ENCODE results near the gene ADAMTS16.

Gene ADAMTS16

DNA sequence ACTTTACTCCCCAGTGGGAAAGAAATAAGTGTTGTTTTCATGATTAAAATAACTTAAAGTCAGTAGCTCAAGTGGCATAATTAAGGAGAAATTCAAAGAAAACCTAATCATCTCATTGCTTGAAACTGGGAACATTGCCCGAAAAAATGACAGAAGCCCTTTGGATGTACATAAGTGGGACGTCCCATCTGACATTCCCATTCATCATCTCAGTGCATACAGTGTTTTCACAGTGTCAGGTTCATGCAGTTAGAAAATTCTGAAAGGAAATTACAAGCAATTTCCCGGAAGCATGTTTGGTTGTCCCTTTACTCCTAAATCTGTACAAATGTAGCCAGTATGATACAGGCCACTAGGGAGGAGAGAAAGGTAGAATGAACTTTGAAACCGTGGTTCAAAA lies 95.6 kb downstream of the ADAMTS16 start:
- DNase-seq: no peak

DNA sequence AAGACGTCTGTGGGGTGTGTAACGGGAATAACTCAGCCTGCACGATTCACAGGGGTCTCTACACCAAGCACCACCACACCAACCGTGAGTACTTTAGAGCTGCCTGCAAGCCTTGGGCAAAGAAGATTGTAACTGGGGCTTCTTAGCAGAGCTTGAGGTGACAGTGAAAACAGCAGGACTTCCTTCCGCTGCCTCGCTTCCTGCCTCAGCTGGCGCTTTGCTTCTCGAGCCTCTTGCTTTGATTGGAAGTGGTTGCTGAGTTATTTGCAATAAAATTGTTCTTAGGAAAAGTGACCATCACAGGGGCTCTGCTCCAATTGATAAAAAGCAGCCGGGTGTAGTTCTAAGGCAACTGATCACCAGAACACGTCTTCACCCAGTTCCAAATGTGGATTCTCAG lies 99.1 kb downstream of the ADAMTS16 start:
- no peak for DNase-seq

DNA sequence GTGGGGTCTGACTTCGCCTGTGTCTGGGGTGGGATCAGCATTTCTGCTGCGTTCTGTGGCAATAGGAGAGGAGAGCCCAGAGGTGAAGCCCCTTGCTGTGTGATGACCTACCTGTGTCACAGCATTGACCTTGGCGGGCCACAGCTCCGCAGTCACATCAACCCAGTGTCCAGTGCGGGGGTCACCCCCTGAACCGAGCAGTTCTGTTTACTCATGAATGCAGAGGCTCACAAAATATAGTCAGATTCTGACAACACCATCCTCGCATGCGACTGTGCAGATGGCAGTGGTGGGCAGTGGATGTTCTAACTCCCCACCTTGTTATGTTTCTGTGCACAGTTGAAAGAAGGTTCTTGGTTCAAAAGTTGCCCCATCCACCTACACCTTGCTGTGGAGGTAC lies 100.1 kb downstream of the ADAMTS16 start:
- no peak for DNase-seq

DNA sequence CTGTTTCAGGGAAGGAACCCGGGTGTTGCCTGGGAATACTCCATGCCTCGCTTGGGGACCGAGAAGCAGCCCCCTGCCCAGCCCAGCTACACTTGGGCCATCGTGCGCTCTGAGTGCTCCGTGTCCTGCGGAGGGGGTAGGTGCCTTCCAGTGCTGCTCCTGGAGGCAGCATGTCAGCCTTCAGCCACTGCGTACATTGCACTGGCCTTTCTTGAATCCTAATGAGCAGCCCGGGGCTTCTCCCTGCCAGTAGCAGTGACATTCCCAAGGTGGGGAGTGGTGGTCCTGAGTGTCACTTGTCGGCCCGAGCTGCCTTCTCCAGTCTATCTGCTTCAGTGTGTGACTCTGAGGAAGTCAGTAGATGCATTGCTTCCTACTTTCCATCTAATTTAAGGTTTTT lies 101.9 kb downstream of the ADAMTS16 start:
- DNase-seq: no peak

DNA sequence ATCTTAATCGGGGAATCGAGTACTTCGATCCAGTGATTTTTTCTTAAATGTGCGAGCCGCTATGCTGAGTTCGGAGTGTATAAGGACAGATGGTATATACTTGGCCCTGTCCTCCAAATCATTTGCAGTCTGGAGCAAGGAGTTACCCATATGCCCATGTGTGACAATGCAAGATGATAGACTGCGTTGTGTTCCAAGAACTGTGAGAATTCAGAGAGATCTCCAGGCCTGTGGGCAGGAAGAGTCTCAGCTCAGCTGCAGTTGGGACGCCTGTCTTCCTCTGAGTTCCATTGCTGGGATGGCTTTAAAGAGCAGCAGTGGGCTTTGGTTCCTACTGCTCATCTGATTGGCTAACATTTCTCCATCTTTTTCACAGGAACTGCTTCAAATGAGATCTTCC lies 106.6 kb downstream of the ADAMTS16 start:
- no peak for DNase-seq

DNA sequence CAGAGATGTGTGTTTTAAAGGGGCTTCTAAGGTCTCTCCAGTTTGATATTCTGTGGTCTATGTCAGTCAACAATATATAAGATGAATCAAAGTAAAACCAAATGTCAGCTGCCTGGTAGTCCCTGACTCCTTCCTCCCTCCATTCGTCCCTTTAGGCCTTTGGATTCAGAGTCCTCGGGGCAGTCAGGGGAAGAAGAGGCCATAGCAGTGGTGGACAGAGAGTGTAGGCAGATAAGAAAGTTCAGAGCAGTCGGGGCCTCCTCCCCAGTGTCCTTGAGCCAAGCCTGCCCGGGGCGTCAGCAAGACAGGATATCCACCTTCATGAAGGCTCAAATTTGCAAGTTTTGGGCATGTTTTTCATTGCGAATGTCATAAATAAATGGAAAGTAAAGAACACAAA lies 110.6 kb downstream of the ADAMTS16 start:
- DNase-seq: no peak

DNA sequence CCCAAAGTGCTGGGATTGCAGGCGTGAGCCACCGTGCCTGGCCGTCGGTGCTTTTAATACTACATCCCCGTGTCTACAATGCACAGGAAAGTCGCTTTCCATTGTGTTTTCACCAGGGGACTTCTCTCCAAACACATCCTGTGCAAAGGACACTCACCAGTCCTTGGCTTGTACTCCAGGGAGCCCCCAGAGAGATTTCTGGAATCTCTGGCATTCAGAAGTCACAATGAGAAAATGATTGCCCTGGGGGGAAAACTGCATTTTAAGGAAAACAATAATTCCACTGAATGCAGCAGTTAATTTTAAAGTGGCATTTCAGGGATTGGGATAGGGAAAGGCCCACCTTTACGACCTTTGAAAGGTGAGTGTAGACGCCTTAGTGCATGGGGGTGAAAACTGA lies 112.0 kb downstream of the ADAMTS16 start:
- DNase-seq: no peak

DNA sequence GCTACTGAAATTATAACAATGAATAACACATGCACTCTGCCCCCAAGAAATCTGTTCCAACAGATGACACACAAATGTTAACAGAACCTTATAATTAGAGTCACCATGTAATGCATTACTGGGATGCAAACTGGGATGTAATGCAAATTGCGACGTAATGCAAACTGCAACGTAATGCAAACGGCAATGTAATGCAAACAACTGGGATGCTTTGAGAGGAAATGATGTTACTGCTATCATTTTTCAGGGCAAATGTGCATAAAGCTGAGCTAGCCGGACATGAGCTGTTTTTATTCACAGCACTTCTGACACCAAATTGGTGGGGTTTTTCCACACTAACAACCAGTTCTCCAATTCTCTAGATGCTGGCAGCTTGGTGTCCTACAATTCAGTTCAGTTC lies 117.2 kb downstream of the ADAMTS16 start:
- no peak for DNase-seq

DNA sequence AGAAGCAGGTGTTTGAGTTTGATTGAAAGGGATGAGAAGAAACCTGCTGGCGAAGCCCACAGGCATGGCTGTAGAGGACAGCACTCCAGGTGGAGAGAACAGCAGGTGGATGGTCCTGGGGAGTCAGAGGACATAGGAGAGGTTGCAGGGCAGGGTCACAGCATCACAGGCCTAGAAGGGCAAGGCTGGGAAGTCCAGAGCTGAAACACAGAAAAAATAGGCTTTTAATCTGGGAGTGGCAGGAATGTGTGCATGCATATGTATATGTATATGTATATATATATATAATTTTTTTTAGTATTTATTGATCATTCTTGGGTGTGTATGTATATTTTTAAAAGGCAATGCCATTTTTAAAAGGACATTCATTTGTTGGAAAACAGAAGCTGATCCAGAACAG lies 118.4 kb downstream of the ADAMTS16 start:
- no peak for DNase-seq

DNA sequence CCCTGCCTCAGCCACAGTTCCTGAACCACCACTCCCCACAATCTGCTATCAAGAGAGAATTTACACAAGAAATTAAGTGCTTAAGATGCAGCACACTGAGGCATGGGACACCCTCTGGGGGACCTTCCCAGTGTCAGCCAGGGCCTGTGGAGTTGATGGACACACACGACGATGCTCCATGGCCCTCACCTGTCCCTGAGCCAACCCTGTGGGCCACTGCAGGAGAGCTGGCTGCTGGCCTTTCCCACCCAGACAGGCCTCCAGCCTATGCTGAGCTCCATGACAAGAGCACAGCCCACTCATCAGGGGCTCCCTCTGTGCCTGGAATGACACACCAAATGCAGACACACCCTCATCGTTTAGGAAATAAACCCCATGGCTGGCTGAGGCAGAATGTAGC lies 124.6 kb downstream of the ADAMTS16 start:
- no peak for DNase-seq

DNA sequence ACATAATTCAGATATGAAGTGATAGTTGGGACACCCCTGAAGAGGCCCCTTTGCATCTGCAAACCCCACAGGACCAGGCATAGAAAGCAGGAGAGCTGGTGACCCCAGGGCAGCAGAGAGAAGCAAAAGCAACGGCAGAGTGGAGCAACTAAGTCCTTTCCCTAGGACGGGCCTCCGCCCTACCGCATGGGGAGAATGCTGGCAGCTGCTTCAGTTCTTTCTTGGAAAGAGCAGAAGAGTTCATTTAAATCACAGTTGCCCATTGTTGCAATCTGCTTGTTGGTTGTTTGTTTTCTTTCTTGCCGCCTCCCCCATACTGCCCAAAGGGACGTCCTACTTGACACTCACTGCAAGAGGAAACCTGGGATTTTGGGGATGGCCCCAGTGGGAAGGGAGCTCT lies 126.2 kb downstream of the ADAMTS16 start:
- no peak for DNase-seq

DNA sequence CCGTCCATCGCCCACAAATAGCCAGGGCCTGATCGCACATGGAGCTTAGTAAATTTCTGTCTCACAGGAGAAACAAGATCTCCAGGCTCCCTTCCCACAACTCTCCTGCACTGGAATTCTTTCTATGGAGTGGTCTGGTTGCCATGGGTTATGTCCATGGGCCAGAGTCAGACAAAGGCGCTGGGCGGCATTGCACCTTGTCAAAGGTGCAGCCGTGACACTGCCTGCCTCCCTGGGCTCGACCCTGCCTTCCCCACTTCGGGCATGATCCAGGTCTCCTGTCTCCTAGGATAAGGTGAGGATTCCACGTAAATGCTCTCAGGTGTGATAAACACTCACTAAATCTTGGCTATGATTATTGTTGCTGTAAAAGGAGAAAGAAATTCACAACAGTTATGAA lies 130.0 kb downstream of the ADAMTS16 start:
- no peak for DNase-seq

DNA sequence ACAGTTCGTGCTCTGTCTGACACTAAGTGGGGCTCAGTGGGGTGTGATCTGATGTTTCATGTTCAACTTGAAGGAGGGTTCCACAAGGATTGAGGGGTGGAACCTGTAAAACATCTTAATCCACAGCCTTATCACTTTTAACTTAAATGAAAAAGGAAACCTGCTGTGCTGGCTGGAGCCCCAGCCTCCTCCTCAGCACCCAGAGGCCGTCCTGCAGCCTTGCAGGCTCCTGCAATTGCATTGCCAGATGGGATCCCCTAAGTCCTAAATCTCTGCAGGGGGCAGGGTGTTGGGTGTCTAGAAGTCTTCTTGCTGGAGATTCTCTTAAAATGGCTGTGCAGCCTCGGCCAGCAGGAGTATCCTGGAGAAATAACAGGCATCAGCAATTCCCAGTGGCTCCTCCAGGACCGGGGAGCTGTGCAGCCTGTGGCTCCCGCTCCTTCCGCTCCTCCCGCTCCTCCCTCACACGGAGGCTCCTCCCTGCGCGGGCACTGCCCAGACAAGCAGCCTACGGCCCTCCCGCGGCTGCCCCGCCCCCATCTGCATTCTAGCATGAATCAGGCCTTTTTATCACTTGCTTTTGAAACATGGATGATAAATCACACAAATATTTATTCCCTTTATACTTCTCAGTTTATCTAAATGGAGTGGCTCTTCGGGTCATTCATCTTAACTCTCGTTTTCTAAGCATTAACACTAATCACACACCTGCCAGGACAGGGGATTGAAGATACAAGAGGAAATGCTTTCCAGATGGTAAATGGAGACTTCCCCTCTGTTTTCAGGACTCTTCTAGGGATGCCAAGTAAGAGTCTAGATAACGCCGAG lies 131.0 kb downstream of the ADAMTS16 start:
- no peak for DNase-seq

DNA sequence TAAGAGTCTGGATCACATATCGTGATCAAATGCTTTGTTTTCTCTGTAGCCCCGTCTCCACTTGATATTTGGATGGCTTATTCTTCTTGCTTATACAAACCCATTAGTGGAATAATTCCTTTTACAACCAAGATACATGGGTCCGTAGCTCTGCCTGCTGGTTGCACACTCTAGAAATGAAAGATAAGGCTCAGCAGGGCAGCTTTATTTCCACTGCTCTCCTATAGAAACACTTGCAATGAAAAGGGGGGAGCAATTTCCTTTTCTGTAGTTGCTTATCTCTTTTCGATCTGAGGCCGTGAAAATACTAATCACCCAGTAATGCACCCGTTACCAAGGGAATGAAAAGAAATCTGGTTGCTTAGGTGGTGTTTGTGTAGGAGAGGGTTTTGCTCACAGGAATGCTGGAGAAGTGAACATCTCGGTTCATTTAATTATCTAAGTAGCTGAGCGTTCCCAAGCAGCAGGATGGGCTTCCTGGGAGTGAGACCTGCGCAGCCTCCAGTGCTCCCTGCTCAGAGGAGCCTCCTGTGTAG lies 131.7 kb downstream of the ADAMTS16 start:
- no peak for DNase-seq

DNA sequence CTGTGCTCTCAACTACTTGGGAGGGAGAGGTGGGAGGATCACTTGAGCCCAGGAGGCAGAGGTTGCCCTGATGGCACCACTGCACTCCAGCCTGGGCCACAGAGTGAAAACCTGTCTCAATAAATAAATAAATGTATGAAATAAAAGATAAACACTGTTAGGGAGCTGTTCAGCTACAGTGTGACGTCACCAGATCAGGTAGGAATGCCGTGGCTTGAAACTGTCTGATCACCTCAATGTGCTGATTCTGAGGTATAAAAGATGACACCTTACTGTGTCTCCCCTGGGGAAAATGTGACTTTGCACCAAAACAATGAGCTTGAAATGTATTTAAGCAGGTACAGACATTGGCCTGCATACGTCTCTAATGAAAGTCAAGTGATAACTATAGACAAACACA lies 133.3 kb downstream of the ADAMTS16 start:
- DNase-seq: no peak

DNA sequence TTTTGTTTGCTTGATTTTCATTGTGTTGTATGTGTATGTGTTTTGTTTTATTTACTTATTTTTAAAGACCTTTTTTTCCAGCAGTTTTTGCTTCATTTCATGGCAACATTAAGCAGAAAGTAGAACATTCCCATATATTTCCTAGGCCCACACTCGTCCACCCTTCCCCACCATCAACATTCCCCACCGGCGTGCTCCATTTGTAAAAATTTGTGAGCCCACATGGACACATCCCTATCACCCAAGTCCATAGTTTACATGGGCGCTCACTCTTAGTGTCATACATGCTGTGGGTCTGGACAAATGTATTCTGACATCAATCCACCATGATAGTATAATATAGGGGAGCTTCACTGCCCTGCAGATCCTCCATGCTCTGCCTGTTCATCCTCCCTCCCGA lies 133.8 kb downstream of the ADAMTS16 start:
- DNase-seq: no peak

DNA sequence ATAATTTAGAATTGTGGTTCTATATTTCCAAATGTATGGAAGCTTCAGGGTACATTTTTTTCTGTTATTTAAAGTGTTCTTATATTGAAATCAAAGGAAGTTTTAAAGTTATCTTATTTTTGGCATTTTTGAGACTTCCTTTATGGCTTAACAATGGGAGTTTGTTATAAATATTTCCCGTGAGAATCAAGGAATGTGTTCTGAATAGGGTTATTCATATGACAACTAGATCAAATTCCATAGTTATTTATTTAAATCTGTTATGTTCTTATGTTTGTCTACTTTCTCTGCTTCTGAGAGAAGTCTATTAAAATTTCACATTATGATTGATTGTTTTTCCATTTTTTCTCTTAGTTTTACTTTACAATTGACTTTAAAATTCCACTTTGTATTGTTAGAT lies 135.1 kb downstream of the ADAMTS16 start:
- DNase-seq: no peak

DNA sequence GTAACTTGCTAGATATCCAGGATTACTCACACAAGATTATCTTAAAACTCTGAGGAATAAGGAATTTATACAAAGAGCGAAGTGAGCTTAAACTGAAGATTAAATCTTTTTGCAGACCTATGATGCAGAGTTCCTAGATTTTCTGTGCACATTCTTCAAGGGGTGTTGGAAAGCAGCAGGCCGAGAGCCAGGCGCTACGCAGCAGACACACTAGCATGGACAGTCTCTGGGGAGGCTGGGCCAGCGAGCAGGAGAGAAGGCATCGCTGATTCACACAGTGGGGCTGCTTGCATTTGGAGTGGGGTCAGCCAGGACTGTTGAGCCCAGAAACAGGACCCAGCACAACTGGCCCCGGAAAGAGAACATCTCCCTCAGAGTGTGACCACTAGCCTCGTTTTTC lies 136.3 kb downstream of the ADAMTS16 start:
- no peak for DNase-seq

DNA sequence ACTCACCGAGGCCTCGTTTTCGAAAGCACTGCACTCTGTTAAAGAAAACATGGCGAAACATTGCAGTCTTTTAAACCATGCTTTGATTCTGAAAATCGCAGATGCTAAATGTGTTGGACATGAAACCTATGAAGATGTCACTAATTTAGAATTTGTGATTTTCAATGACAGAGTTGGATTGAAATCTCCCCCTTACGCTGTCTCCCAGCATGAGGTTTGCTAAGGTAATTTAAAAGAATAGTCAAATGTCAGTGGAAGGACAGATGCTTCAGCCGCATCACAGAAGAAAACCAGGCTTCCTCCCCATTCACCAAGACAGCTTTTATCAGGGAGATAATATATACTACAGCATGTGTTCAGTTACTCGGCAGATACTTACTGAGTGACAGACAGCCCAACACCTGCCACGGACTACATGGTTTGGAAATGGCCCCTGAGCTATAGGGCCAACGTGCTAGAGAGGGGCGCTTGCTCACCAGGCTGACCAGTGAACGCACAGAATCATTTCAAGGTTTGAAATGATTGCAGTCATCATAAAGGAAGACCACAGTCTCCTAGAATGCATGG lies 136.9 kb downstream of the ADAMTS16 start:
- DNase-seq: no peak

DNA sequence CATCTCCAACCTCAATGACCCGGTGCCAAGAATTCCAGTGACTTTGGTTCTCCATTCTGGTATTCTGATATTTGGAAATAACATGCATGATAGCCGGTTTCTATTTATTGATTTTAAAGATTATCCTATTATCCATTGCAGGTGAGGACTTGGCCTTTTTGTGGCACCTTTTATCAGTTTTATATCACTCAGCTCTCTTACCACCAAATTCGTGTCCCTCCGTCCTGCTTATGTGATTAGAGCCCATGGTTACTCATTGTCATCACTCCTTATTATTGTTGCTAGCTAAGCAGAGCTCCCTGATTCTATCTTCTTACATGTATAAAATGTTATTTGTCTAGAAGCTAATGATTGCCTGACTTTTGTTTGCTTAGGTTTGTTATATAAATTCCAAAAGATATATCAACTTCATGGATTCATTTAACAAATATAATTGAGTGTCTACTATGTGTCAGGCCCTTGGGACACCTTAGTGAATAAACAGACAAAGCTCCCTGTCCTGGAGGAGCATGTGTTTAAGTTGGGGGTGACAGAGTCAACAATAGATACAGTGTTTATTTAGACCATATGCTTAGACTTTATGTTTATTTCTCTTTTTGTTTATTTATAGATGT lies 138.2 kb downstream of the ADAMTS16 start:
- DNase-seq: no peak

DNA sequence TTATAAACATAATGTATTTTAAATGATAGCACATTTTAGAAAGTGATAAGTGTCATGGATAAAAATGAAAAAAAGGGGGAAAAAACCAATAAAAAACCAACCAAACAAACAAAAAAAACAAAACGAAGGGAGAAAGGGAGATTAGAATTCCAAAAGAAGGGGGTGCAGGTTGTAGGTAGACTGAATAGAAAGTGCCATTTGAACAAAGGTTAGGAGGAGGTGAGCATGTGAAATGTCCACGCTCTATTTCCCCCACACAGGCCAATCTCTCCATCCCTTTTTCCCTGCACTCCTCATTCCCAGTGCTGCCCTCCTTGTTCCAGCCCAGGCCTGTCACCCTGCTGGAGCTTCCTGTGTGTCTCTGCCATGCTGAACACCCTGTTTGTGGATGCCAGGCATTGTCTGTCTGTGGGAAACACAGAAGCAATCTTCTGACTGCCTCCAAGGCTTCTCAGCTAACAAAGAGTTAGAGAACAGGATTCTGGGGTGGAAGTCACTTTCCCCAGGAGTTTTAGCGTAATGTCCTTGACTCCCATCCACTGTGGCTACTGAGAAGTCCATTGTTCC lies 138.8 kb downstream of the ADAMTS16 start:
- no peak for DNase-seq

DNA sequence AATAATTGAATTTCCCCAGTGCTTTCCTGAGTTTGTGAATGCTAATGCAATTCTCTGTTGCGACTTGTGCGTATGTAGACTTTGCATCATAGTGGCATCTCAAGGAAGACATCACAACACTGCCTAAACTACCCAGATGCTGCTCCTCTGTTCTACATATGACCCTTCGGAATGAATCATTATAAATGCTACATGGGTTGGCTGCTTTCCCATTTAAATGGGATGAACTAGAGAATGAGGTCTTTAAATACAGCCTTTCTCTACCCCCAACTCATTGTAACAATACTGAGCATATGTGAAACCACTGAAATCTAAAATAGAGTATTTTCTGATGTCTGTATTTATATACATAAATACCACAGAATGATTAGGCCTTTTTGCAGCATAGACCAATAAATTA lies 145.8 kb downstream of the ADAMTS16 start:
- no peak for DNase-seq

DNA sequence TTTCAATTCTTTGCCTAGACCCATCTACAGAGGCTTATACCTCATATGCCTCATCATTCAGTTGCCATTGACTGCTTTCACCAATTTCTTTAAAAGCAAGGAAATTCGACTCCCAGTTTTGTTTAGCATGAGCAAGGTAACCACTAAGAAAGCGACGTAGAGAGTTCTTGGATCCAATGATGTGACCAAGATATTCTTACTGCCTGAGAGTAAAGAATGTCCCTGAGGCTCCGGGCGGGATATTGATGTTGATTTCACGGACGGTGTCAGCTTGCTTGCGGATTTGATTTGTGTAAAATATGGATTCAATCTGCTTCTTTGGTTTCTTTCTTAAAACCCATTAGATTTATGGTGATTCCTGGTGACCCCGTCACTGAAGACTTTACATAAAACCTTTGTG lies 147.3 kb downstream of the ADAMTS16 start:
- DNase-seq: no peak

DNA sequence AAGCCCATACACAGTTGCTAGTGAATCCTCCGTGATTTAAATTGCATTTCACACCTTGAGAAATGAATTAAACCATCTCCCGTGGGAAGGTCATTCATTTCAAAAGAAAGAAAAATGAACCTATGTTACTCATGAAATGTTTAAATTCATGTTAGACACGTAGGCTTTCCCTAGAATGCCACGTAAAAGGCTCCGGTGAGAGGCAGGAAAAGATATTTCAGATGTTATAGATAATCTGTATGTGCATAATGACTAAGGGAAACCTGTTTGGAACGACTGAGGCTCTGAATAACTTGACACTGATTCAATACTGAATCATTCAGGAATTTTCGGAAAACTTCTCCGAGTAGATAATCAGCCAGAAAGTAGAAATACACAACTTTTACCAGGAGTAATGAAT lies 148.1 kb downstream of the ADAMTS16 start:
- no peak for DNase-seq

All from T-helper 1 cell (primary cell).